Mesodermal cell (in vitro differentiated cells): ENCODE results near the gene SELENOI.
"Not testable (repeated sequence)": the region's sequence is repeated elsewhere in the genome, so short reads cannot be mapped to it uniquely, and the experiment has no call there.

ENCODE experiments used
- H3K27ac ChIP-seq: 2 replicates; pipeline ENCODE4 v1.7.0; 2013; ENCODE audit warnings: mild to moderate bottlenecking, low read depth, low read length, moderate library complexity; ENCODE audit not compliant: severe bottlenecking
- H3K36me3 ChIP-seq: 2 replicates; pipeline ENCODE4 v1.7.1; 2013; ENCODE audit warnings: mild to moderate bottlenecking, low read length, moderate library complexity; ENCODE audit not compliant: control insufficient read depth, insufficient read depth
- H3K4me1 ChIP-seq: one replicate; pipeline ENCODE4 v1.7.1; 2013; ENCODE audit warnings: mild to moderate bottlenecking, low read length; ENCODE audit not compliant: insufficient read depth, control insufficient read depth, poor library complexity, severe bottlenecking
- H3K4me3 ChIP-seq: 2 replicates; pipeline ENCODE4 v1.7.0; 2013; ENCODE audit warnings: low read length, control low read depth, mild to moderate bottlenecking; ENCODE audit not compliant: insufficient read depth, poor library complexity, severe bottlenecking; ENCODE audit errors: extremely low read depth
- H3K9me3 ChIP-seq: 2 replicates; pipeline ENCODE4 v1.7.1; 2013; ENCODE audit warnings: mild to moderate bottlenecking, low read length, moderate library complexity; ENCODE audit not compliant: control insufficient read depth
- WGBS, 2 experiments: methylation state at CpG; one replicate each; pipeline ENCODE4 v1.1.5; 2013; ENCODE audit warnings: missing lambda C conversion rate in 2 of 2; ENCODE audit not compliant: insufficient coverage in 2 of 2; 5-methylcytosine and 5-hydroxymethylcytosine counted together

The SELENOI gene

GRCh38 chr2:26327291-26328272 is 18.4 kb upstream of the SELENOI start:
- Histone ChIP-seq H3K4me1 (no peaks in the 10 kb centered on the region), H3K4me3 (no peak overlapping the region), H3K36me3 (no peaks in the 10 kb centered on the region), H3K27ac (no peak overlapping the region), H3K9me3 (no peaks in the 10 kb centered on the region)
- WGBS, 2 experiments = no CpG with 5 or more reads among the region's 5 CpGs

- H3K4me1 ChIP-seq, H3K27ac ChIP-seq, H3K36me3 ChIP-seq, H3K4me3 ChIP-seq, H3K9me3 ChIP-seq: not testable (repeated sequence)
- 98 to 100% methylated on average over 2 to 4 of the region's 4 CpGs for WGBS, 2 experiments
Observed at GRCh38 chr2:26329083-26329482, 16.9 kb upstream of the SELENOI start.

GRCh38 chr2:26330114-26330549 is 15.8 kb upstream of the SELENOI start:
- H3K36me3 ChIP-seq = no peaks in the 10 kb centered on the region
- WGBS, 2 experiments = 9 to 27% methylated on average over 3 to 6 of the region's 7 CpGs
- H3K9me3 ChIP-seq = no peaks in the 10 kb centered on the region
- no peak overlapping the region for H3K4me3 ChIP-seq
- H3K27ac ChIP-seq = no peak overlapping the region
- no peaks in the 10 kb centered on the region for H3K4me1 ChIP-seq

GRCh38 chr2:26330604-26331003 is 15.3 kb upstream of the SELENOI start:
- no peaks in the 10 kb centered on the region for H3K9me3 ChIP-seq
- no peak overlapping the region for H3K27ac ChIP-seq
- H3K4me1 ChIP-seq = no peaks in the 10 kb centered on the region
- H3K4me3 ChIP-seq = no peak overlapping the region
- WGBS, 2 experiments = no CpG with 5 or more reads among the region's 3 CpGs
- no peaks in the 10 kb centered on the region for H3K36me3 ChIP-seq

- not testable (repeated sequence) for H3K36me3 ChIP-seq, H3K9me3 ChIP-seq, H3K27ac ChIP-seq, H3K4me3 ChIP-seq, H3K4me1 ChIP-seq
- WGBS, 2 experiments = 90 to 92% methylated on average over 2 to 4 of the region's 8 CpGs
Observed at GRCh38 chr2:26331321-26331720, 14.6 kb upstream of the SELENOI start.

GRCh38 chr2:26333293-26333692 is 12.7 kb upstream of the SELENOI start:
- WGBS, 2 experiments = no CpG with 5 or more reads among the region's 2 CpGs
- Histone ChIP-seq H3K4me3 (no peak overlapping the region), H3K27ac (no peak overlapping the region)

GRCh38 chr2:26335231-26335630 is 10.7 kb upstream of the SELENOI start:
- no peak overlapping the region for H3K4me3 ChIP-seq
- no peak overlapping the region for H3K27ac ChIP-seq
- no peaks in the 10 kb centered on the region for H3K9me3 ChIP-seq
- 94 to 100% methylated on average over 1 to 2 of the region's 3 CpGs for WGBS, 2 experiments
- H3K36me3 ChIP-seq = no peaks in the 10 kb centered on the region
- H3K4me1 ChIP-seq = peaks cover 6% of the 10 kb centered on the region

More at GRCh38 chr2:26333293-26333692, 12.7 kb upstream of the SELENOI start:
- H3K36me3 ChIP-seq = no peaks in the 10 kb centered on the region
- H3K9me3 ChIP-seq = no peaks in the 10 kb centered on the region
- H3K4me1 ChIP-seq = no peaks in the 10 kb centered on the region

GRCh38 chr2:26336719-26337118 is 9.2 kb upstream of the SELENOI start:
- no peak overlapping the region for H3K4me3 ChIP-seq
- 93 to 94% methylated on average over 2 of the region's 2 CpGs for WGBS, 2 experiments
- H3K27ac ChIP-seq = no peak overlapping the region
- H3K9me3 ChIP-seq = no peaks in the 10 kb centered on the region
- H3K4me1 ChIP-seq = peaks cover 9% of the 10 kb centered on the region
- H3K36me3 ChIP-seq = no peaks in the 10 kb centered on the region

GRCh38 chr2:26337298-26337697 is 8.6 kb upstream of the SELENOI start:
- H3K4me1 ChIP-seq = peaks cover 9% of the 10 kb centered on the region
- no peak overlapping the region for H3K27ac ChIP-seq
- H3K36me3 ChIP-seq = no peaks in the 10 kb centered on the region
- WGBS, 2 experiments = 100% methylated on average over 1 of the region's 2 CpGs; no CpG with 5 or more reads in 1 of the 2 experiments
- H3K4me3 ChIP-seq = no peak overlapping the region
- H3K9me3 ChIP-seq = no peaks in the 10 kb centered on the region

GRCh38 chr2:26340831-26341230 is 5.1 kb upstream of the SELENOI start:
- no peak overlapping the region for H3K27ac ChIP-seq
- 93 to 94% methylated on average over 2 to 3 of the region's 3 CpGs for WGBS, 2 experiments
- H3K9me3 ChIP-seq = no peaks in the 10 kb centered on the region
- H3K36me3 ChIP-seq = no peaks in the 10 kb centered on the region
- H3K4me1 ChIP-seq = peaks cover 17% of the 10 kb centered on the region
- H3K4me3 ChIP-seq = no peak overlapping the region
